Measurements from ENCODE around the gene PACRG.

The PACRG gene

DNA sequence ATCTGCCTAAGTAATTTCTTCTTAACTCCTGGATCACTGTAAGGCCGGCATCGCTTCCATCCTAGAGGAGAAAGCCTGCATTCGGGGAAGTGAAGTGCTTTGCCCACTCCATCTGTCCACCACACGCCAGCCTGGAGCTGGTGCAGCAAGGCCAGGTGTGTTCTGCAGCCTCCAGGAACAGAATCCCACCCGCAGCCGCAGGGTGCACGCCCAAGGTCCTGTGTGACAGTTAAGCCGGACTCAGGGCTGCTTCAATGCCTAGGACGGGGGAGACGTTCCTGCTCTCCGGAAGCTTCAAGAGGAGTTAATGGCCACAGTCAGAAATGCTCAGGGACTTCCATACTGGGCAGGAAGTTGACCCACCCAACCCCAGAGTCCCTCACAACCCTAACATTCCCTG, 600.6 kb downstream of the PACRG start:
- no peak for DNase-seq (ENCODE audit: low read depth)
- no peak overlapping the region for H3K4me3 ChIP-seq (replicated peaks; ENCODE audit: low read depth, low read length)
- TF ChIP-seq, protein P1, sequence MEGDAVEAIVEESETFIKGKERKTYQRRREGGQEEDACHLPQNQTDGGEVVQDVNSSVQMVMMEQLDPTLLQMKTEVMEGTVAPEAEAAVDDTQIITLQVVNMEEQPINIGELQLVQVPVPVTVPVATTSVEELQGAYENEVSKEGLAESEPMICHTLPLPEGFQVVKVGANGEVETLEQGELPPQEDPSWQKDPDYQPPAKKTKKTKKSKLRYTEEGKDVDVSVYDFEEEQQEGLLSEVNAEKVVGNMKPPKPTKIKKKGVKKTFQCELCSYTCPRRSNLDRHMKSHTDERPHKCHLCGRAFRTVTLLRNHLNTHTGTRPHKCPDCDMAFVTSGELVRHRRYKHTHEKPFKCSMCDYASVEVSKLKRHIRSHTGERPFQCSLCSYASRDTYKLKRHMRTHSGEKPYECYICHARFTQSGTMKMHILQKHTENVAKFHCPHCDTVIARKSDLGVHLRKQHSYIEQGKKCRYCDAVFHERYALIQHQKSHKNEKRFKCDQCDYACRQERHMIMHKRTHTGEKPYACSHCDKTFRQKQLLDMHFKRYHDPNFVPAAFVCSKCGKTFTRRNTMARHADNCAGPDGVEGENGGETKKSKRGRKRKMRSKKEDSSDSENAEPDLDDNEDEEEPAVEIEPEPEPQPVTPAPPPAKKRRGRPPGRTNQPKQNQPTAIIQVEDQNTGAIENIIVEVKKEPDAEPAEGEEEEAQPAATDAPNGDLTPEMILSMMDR (IDR thresholded peaks at IDR 0.05; ENCODE audit: low read length, missing control alignments), result no peak

DNA sequence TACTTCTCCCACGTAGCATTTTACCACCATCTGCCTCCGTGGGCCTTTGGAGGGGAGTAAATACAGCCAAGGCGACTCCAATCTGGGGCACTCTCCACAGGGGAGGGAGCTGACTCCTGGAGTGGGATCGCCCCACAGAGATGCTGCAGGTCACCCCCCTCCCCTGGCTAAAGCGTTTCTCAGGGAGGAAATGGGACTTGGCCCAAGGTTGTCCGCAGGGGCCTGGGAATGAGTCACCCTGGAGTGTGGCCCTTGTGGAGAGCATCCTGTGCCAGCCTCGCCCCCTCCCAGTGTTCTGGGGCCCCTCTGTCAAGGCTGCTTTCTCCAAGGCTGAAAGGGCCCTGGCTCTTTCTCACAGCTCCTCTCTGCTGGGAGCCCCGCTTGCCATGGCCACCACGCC, 602.2 kb downstream of the PACRG start:
- TF ChIP-seq, protein P1 (IDR thresholded peaks at IDR 0.05; ENCODE audit: low read length, missing control alignments), result no peak
- DNase-seq (ENCODE audit: low read depth), result no peak

DNA sequence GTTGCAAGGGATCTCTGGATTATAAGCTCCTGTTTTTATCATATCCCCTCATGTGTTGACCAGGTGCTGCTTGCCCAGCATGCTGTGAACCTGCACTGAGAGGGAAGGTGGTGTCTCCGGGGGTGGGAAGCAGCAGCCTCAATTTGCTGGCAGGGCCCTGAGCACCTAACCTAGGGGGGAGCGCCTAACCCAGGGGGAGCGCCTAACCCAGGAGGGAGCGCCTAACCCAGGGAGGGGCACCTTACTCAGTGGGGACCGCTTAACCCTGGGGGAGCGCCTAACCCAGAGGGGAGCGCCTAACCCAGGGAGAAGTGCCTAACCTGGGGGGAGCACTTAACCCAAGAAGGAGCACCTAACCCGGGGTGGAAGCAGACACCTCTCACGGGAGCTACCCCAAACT, 603.5 kb downstream of the PACRG start:
- TF ChIP-seq, protein P1 (IDR thresholded peaks at IDR 0.05; ENCODE audit: low read length, missing control alignments), result no peak
- no peak overlapping the region for H3K4me3 ChIP-seq (replicated peaks; ENCODE audit: low read depth, low read length)
- DNase-seq (ENCODE audit: low read depth), result no peak

More for the DNA sequence above, 602.2 kb downstream of the PACRG start:
- no peak overlapping the region for H3K4me3 ChIP-seq (replicated peaks; ENCODE audit: low read depth, low read length)

DNA sequence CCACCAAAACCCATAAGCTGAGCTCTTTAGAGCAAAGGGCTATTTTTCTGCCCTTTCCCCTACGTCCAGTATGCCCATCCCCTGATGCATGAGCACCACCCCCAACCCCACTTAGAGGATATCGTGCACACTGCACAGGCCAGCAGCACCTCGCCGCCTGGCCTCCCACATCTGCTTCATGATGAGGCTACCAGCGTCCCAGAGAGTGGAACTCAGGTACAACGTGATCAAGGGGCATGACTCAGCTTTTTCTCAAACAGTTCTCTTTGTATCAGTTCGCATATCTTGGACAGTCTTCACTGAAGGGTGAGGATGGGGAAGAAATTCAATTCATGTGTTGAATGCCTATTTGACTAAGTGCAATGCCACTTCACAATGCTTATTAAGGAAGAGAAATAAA, 604.8 kb downstream of the PACRG start:
- no peak overlapping the region for H3K4me3 ChIP-seq (replicated peaks; ENCODE audit: low read depth, low read length)
- TF ChIP-seq, protein P1 (IDR thresholded peaks at IDR 0.05; ENCODE audit: low read length, missing control alignments), result no peak
- DNase-seq (ENCODE audit: low read depth), result no peak

DNA sequence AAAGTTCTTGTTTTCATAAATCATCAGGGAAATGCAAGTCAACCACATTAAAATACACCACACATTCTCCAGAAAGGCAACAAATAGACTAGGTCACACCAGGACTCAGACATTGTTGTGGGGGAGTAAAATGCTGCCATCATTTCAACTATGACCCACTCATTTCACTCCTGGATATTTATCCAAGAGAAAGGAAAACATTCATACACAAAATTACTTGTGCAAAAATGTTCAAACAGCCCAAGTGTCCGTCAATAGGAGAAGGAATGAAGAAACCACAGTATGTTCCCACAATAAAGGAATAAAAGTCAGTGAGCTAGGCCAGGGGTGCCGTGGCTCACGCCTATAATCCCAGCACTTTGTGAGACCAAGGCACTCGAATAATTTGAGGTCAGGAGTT, 605.3 kb downstream of the PACRG start:
- DNase-seq (ENCODE audit: low read depth), result no peak
- TF ChIP-seq, protein P1 (IDR thresholded peaks at IDR 0.05; ENCODE audit: low read length, missing control alignments), result no peak
- H3K4me3 ChIP-seq (replicated peaks; ENCODE audit: low read depth, low read length), result no peak overlapping the region

DNA sequence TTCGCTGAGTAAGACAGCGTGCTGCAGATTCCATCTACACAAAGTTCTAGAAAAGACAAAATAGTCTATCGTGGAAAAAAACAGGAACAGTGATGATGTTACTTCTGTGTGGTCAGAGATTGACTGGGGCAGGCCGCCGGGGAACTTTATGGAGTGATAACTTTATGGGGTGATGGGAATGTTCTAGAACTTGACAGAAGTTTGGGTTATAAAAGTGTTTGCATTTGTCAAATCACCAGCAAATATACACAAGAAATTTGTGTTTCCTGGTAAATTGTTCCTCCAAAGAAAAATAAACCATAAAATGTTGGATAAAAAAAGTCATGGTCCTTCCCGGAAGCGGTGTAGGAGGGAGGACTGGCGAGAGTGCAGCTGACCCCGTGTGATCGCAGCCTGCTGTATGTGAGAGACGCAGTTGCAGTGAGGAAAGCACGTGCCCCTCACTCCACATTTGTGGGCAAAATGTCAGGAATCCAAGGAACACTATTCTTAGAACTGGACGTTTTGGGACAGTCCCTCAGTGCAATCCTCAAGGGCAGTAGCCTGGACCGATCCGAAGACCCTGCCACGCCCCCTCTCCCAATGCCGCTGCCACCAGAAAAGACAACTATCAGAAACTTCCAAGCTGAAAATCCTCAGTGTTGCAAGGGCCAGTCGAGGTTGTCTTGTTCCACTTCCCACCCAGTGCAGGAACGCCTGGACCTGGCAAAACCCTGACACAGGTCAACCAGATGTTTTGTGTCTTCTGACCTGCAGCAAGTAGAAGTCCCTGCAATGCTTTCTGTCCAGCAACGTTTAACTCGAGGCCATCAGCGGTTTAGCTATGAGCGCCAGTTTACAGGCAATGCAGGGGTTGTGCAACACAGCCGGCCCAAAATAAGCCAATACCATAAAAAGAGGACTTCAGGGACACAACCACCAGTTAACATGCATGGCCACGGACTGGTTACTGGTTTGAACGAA, 606.2 kb downstream of the PACRG start:
- TF ChIP-seq, protein P1 (IDR thresholded peaks at IDR 0.05; ENCODE audit: low read length, missing control alignments), result no peak
- no peak overlapping the region for H3K4me3 ChIP-seq (replicated peaks; ENCODE audit: low read depth, low read length)
- no peak for DNase-seq (ENCODE audit: low read depth)
